Measurements from ENCODE around the gene SBSN. TPM values are rescaled to one million over a fixed set of nuclear protein-coding genes. Genes with fewer than 3 reads are reported as not detected.

Gene SBSN
- total RNA-seq, 2 donors from 2014 or later = not detected

- no peaks in the 10 kb centered on the region for H3K27me3 ChIP-seq
Observed at GRCh38 chr19:35490364-35490763, 37.7 kb downstream of the SBSN start, which contains the start of gene KRTDAP. KRTDAP (minus strand) TSS chr19:35490464; CDS start chr19:35490442, 22 bp downstream.

GRCh38 chr19:35488677-35489076 lies 39.4 kb downstream of the SBSN start:
- H3K36me3 ChIP-seq = no peaks in the 10 kb centered on the region

More at GRCh38 chr19:35490364-35490763, 37.7 kb downstream of the SBSN start, which contains the start of gene KRTDAP:
- no peak for TF ChIP-seq CTCF (IDR thresholded peaks at IDR 0.05)
- no peak for DNase-seq (ENCODE audit: low spot score)
- H3K9me3 ChIP-seq = no peaks in the 10 kb centered on the region
- H3K4me3 ChIP-seq = no peak within 1 kb of the TSS
- peaks cover 0 to 4% of the 10 kb centered on the region in 2 donors for H3K4me1 ChIP-seq
- H3K27ac ChIP-seq = no peak within 1 kb of the TSS
- no peaks in the 10 kb centered on the region for H3K36me3 ChIP-seq

GRCh38 chr19:35487656-35488182 lies 40.4 kb downstream of the SBSN start:
- no peaks in the 10 kb centered on the region for H3K9me3 ChIP-seq
- H3K27ac ChIP-seq = no peak overlapping the region
- no peak for TF ChIP-seq CTCF (IDR thresholded peaks at IDR 0.05)
- no peaks in the 10 kb centered on the region for H3K36me3 ChIP-seq
- no peak for DNase-seq (ENCODE audit: low spot score)
- no peak overlapping the region for H3K4me3 ChIP-seq
- no peaks in the 10 kb centered on the region for H3K27me3 ChIP-seq
- no peaks in the 10 kb centered on the region for H3K4me1 ChIP-seq

More at GRCh38 chr19:35488677-35489076, 39.4 kb downstream of the SBSN start:
- Histone ChIP-seq H3K27me3 (no peaks in the 10 kb centered on the region), H3K4me1 (no peaks in the 10 kb centered on the region), H3K9me3 (no peaks in the 10 kb centered on the region), H3K4me3 (no peak overlapping the region), H3K27ac (no peak overlapping the region)
- no peak for DNase-seq (ENCODE audit: low spot score)
- no peak for TF ChIP-seq CTCF (IDR thresholded peaks at IDR 0.05)

GRCh38 chr19:35486268-35486708 lies 41.8 kb downstream of the SBSN start:
- no peak overlapping the region for H3K27ac ChIP-seq
- H3K4me3 ChIP-seq = no peak overlapping the region
- TF ChIP-seq CTCF (IDR thresholded peaks at IDR 0.05) = no peak
- H3K36me3 ChIP-seq = no peaks in the 10 kb centered on the region
- no peaks in the 10 kb centered on the region for H3K27me3 ChIP-seq
- DNase-seq (ENCODE audit: low spot score) = no peak
- no peaks in the 10 kb centered on the region for H3K9me3 ChIP-seq
- H3K4me1 ChIP-seq = no peaks in the 10 kb centered on the region

GRCh38 chr19:35484252-35485036 lies 43.7 kb downstream of the SBSN start:
- no peak overlapping the region for H3K27ac ChIP-seq
- H3K27me3 ChIP-seq = no peaks in the 10 kb centered on the region
- no peak for TF ChIP-seq CTCF (IDR thresholded peaks at IDR 0.05)
- no peak for DNase-seq (ENCODE audit: low spot score)
- H3K9me3 ChIP-seq = no peaks in the 10 kb centered on the region
- no peaks in the 10 kb centered on the region for H3K4me1 ChIP-seq
- H3K4me3 ChIP-seq = no peak overlapping the region
- H3K36me3 ChIP-seq = no peaks in the 10 kb centered on the region
